GM21447 (cell line): ENCODE measurements around the gene PEX3.

Experiments
- ATAC-seq: cut with Tn5 transposase; IDR thresholded peaks from one replicate; pipeline ENCODE4 v1.9.1; 2021; ENCODE audit not compliant: unreplicated experiment

PEX3 gene

DNA sequence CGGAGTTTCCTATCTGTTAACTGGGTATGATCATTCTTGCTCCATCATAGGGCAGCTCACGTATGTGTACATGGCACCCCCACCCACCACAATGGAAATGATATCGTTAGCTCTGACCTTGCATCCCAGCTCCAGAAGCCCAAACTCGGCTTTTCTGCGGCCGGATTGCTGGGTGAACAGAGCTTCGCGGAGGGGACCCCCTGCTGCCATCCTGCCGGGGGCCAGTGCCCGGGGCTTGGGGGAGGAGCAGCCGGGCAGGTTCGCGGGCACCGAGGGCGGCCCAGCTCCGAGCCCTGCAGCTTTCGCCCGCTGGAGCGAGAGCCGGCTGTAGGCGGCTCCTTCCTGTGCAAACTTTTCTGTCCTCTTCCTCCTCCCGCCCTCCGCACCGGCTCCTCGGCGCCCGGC, 85.9 kb downstream of the PEX3 start:
- peak; percentile 74 for ATAC-seq

DNA sequence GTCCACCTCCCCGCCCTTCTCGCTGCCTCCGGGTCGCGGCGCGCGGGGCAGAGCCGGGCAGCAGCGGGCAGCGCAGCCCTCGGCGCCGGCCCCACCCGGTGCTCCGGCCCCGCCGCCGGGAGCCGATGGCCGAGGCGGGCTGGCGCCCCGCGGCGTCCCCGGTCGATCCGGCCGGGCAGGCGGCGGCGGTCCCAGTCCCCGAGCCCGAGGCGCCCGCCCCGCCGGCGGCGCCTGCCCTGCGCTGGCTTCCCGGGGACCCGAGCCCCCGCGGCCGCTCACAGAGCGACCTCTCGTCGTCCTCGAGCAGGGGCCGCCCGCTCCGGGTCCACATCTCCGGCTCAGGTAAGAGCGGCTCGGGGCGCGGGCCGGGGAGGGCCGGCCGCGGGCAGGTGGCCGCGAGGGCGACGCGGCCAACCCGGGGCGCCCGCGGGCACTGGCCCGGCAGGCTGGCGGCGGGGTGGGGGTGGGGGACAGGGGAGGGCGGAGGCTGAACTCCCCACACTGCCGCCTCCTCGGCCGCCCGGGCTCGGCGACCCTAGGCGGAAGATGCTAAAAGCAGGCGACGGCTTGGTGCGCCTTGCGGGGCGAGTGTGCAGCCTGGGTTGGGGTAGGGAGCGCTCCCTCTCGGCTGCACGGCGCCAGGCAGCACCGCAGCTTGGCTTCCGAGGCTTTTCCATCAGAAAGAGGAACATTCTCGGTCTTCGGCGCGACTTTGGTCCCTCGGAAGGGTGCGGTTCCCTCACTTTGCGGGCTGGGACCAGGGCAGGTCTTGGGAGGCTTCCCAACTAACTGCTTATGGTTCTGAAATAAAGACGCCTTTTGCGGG, 86.5 kb downstream of the PEX3 start:
- ATAC-seq, result peak; percentile 56

DNA sequence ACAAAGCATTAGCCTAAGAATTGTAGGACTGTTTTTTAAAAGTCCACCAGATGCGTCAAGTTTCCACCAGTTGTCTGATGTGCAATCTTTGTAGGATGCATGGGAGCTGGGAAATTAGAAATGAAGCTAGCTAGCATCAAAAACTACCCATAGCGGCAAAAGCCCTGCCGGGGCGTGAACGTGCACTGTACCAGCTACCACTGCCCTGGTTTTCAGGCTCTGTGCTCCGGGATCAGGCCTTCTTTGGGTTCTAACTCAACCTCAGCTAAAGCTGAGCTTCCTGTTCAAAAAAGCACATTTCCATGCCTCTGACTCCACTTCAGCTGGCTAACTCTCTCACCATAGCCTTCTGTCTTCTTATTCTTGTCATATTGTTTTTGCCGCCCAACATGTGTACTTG, 87.8 kb downstream of the PEX3 start:
- ATAC-seq, result no peak

DNA sequence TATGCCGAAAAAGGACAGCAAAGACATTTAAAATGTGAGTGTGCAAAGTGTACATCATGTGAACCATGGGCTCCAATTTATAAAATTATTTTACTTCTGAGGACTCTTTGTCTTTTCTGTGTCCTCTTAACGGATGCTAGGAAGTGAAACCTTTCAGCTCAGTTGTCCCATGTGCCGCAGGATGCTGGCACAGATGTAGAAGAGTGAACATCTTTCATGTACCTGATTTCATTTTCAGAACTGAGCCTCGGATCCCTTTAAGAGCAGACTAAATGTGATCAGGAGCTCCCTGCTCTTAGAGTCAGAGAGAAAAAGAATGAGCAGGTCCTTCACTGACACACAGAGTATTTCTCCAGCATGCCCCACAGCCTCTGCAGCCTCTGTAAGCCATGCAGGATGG, 88.5 kb downstream of the PEX3 start:
- no peak for ATAC-seq

DNA sequence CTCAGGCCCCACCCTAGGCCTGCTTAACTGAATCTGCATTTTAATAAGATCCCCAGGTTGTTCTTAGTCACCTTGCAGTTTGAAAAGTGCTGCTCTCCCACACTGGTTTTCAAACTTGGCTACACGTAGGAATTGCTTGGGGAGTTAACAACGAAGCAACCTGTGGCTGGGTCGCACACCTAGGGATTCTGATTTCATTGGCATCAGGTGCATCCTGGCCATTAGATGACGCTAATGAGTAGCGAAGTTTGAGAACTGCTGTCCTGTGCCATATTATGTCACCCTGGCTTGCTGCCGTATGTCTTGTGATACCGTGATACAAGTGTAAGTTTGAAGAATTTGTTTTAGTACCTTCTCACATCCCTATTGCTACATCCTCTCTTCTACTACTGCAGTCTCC, 89.1 kb downstream of the PEX3 start:
- ATAC-seq, result no peak

DNA sequence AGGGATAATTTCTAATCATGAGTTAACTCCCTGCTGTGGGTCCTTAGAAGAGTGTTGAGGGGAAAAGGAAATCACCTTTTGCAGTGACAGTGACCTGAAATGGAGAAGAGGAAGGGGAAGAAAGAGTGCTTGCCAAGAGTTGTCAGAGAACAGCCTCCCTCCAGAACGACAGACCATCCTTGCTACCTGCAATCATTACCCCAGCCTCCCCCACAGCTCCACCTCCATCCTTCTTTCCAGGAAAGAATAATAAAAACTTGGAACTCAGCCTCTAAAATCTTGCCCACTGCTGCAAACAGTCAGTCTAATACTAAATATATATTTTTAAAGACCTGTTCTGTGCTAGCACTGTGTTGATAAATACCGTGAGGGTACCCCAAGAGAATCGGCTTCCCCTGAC, 89.6 kb downstream of the PEX3 start:
- no peak for ATAC-seq
